HepG2 (cell line): ENCODE data around the gene SLC13A3. TPM values are rescaled to one million over a fixed set of nuclear protein-coding genes. Genes with fewer than 3 reads are reported as not detected.

Experiments used
- CBX1 ChIP-seq: IDR thresholded peaks from one replicate; pipeline ENCODE4 v1.6.1; 2016; ENCODE audit warnings: antibody characterized with exemption, low read depth
- CBX2 ChIP-seq, 2 experiments: fragments of 200-600 bp in 1 of 2; sonication (generic); formaldehyde crosslinking in 1 of 2; IDR thresholded peaks; 2 replicates each; pipeline versions ENCODE4 v1.7.0 to v1.8.1; 2018 to 2022; ENCODE audit warnings: low read depth in 2 of 2, low read length in 1 of 2, mild to moderate bottlenecking in 1 of 2, missing genetic modification reagents in 1 of 2
- NFE2L1 ChIP-seq: sonication (generic); formaldehyde crosslinking; IDR thresholded peaks from 2 replicates; pipeline ENCODE4 v1.4.0; 2020; ENCODE audit warnings: missing genetic modification reagents, mild to moderate bottlenecking, borderline replicate concordance
- RARG ChIP-seq: sonication (generic); formaldehyde crosslinking; IDR thresholded peaks from 2 replicates; pipeline ENCODE4 v1.4.0; 2020; ENCODE audit warnings: low read depth, mild to moderate bottlenecking, missing genetic modification reagents
- TBP ChIP-seq: sonication (generic); formaldehyde crosslinking; IDR thresholded peaks from 2 replicates; pipeline ENCODE4 v1.5.0; 2020; ENCODE audit warnings: missing genetic modification reagents
- ZBTB38 ChIP-seq: sonication (generic); formaldehyde crosslinking; IDR thresholded peaks from 2 replicates; pipeline ENCODE4 v1.5.1; 2020; ENCODE audit warnings: mild to moderate bottlenecking, missing genetic modification reagents
- ZFP82 ChIP-seq: sonication (generic); formaldehyde crosslinking; IDR thresholded peaks from 2 replicates; pipeline ENCODE4 v1.5.1; 2020; ENCODE audit warnings: mild to moderate bottlenecking, missing genetic modification reagents, borderline replicate concordance
- ZFYVE20 ChIP-seq: sonication (generic); formaldehyde crosslinking; IDR thresholded peaks from 2 replicates; pipeline ENCODE4 v1.8.0; 2023; ENCODE audit warnings: low read depth, mild to moderate bottlenecking, moderate library complexity, missing genetic modification reagents, borderline replicate concordance
- ZNF350 ChIP-seq: sonication (generic); formaldehyde crosslinking; IDR thresholded peaks from 2 replicates; pipeline ENCODE4 v1.4.0; 2020; ENCODE audit warnings: mild to moderate bottlenecking, low read depth, missing genetic modification reagents, borderline replicate concordance
- polyA plus RNA-seq, 8 experiments: library from polyadenylated mRNA; depleted of rRNA in 3 of 8; stranded (reverse) in 7 of 8; unstranded in 1 of 8; fragments of >200 nt; fragmentation: Illumina TruSeq in 4 of 8; extraction: Trizol in 4 of 8; gene quantifications; 2 replicates each; pipeline versions ENCODE4 v1.2.1 to v1.2.3, GENCODE V29; 2011 to 2016; ENCODE audit warnings: low read depth in 4 of 8, missing spikeins in 1 of 8, mixed read lengths in 1 of 8; ENCODE audit not compliant: insufficient read depth in 1 of 8
- total RNA-seq, 5 experiments: library from RNA; depleted of rRNA; stranded (reverse); fragments of >200 nt; fragmentation: Illumina TruSeq; extraction: Trizol; gene quantifications; 2 replicates each; pipeline ENCODE4 v1.2.3, GENCODE V29; 2016; ENCODE audit warnings: low read depth in 1 of 5
- TF ChIP-seq, protein P1 (sequence below): sonication (generic); formaldehyde crosslinking; IDR thresholded peaks from 2 replicates; pipeline ENCODE4 v1.4.0; 2020; ENCODE audit warnings: missing genetic modification reagents, borderline replicate concordance
- TF ChIP-seq, protein P2 (sequence below): sonication (generic); formaldehyde crosslinking; IDR thresholded peaks from 2 replicates; pipeline ENCODE4 v1.5.1; 2020; ENCODE audit warnings: mild to moderate bottlenecking, missing genetic modification reagents, moderate library complexity
- TF ChIP-seq, protein P3 (sequence below): IDR thresholded peaks from 2 replicates; pipeline ENCODE4 v1.6.1; 2018; ENCODE audit warnings: missing genetic modification reagents, mild to moderate bottlenecking, missing compliant biosample characterization
- TF ChIP-seq, protein P4 (sequence below): sonication (generic); formaldehyde crosslinking; IDR thresholded peaks from 2 replicates; pipeline ENCODE4 v1.8.1; 2022; ENCODE audit warnings: mild to moderate bottlenecking, missing genetic modification reagents
- TF ChIP-seq, protein P5 (sequence below): IDR thresholded peaks from 2 replicates; pipeline ENCODE4 v1.6.1; 2016; ENCODE audit warnings: low read depth, borderline replicate concordance

SLC13A3 gene
- total and polyA plus RNA-seq, 2 of the 13 experiments (the other 11 are each of a cell fraction or from before 2014, with no cell fraction given), result 66.5 to 76.0 TPM

DNA sequence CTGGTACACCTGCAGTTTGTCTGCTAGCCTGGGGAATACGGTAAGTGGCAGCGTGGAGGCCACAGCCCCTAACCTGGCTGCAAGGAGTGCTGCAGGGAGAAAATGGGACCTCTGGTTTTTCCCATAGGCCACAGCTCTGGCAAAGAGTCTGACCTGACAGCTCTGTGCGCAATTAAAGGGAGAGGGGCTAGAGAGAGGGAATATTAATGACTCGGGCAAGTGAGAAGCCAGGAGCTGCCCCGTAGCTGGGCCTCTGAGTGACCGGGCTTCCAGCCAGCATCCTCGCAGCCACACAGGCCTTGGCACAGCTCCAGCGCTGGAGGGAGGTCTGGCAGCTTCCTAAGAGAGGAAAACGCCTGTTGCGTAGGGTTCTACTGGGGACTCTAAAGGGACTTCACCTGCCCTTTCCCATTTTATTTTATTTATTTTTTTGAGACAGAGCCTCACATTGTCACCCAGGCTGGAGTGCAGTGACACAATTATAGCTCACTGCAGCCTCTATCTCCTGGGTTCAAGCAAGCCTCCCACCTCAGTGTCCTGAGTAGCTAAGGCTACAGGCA lies 82.6 kb downstream of the SLC13A3 start (continued):
- TF ChIP-seq CBX2 (IDR thresholded peaks at IDR 0.05; ENCODE audit: low read depth, low read length) (no peak), CBX2 (CRISPR knock-in tag; IDR thresholded peaks at IDR 0.05; ENCODE audit: low read depth) (no peak), TBP (CRISPR knock-in tag) (no peak), RARG (CRISPR knock-in tag) (no peak), ZFP82 (CRISPR knock-in tag) (no peak), ZBTB38 (CRISPR knock-in tag) (0 out of 2 replicates have a peak, but pooled peaks have one; percentile 44), ZFYVE20 (no peak), CBX1 (peak; percentile 40), ZNF350 (CRISPR knock-in tag) (no peak), NFE2L1 (CRISPR knock-in tag) (no peak)
- TF ChIP-seq, protein P1, sequence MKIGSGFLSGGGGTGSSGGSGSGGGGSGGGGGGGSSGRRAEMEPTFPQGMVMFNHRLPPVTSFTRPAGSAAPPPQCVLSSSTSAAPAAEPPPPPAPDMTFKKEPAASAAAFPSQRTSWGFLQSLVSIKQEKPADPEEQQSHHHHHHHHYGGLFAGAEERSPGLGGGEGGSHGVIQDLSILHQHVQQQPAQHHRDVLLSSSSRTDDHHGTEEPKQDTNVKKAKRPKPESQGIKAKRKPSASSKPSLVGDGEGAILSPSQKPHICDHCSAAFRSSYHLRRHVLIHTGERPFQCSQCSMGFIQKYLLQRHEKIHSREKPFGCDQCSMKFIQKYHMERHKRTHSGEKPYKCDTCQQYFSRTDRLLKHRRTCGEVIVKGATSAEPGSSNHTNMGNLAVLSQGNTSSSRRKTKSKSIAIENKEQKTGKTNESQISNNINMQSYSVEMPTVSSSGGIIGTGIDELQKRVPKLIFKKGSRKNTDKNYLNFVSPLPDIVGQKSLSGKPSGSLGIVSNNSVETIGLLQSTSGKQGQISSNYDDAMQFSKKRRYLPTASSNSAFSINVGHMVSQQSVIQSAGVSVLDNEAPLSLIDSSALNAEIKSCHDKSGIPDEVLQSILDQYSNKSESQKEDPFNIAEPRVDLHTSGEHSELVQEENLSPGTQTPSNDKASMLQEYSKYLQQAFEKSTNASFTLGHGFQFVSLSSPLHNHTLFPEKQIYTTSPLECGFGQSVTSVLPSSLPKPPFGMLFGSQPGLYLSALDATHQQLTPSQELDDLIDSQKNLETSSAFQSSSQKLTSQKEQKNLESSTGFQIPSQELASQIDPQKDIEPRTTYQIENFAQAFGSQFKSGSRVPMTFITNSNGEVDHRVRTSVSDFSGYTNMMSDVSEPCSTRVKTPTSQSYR (CRISPR knock-in tag), result no peak
- TF ChIP-seq, protein P2, sequence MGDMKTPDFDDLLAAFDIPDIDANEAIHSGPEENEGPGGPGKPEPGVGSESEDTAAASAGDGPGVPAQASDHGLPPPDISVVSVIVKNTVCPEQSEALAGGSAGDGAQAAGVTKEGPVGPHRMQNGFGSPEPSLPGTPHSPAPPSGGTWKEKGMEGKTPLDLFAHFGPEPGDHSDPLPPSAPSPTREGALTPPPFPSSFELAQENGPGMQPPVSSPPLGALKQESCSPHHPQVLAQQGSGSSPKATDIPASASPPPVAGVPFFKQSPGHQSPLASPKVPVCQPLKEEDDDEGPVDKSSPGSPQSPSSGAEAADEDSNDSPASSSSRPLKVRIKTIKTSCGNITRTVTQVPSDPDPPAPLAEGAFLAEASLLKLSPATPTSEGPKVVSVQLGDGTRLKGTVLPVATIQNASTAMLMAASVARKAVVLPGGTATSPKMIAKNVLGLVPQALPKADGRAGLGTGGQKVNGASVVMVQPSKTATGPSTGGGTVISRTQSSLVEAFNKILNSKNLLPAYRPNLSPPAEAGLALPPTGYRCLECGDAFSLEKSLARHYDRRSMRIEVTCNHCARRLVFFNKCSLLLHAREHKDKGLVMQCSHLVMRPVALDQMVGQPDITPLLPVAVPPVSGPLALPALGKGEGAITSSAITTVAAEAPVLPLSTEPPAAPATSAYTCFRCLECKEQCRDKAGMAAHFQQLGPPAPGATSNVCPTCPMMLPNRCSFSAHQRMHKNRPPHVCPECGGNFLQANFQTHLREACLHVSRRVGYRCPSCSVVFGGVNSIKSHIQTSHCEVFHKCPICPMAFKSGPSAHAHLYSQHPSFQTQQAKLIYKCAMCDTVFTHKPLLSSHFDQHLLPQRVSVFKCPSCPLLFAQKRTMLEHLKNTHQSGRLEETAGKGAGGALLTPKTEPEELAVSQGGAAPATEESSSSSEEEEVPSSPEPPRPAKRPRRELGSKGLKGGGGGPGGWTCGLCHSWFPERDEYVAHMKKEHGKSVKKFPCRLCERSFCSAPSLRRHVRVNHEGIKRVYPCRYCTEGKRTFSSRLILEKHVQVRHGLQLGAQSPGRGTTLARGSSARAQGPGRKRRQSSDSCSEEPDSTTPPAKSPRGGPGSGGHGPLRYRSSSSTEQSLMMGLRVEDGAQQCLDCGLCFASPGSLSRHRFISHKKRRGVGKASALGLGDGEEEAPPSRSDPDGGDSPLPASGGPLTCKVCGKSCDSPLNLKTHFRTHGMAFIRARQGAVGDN, result peak; percentile 85
- TF ChIP-seq, protein P3, sequence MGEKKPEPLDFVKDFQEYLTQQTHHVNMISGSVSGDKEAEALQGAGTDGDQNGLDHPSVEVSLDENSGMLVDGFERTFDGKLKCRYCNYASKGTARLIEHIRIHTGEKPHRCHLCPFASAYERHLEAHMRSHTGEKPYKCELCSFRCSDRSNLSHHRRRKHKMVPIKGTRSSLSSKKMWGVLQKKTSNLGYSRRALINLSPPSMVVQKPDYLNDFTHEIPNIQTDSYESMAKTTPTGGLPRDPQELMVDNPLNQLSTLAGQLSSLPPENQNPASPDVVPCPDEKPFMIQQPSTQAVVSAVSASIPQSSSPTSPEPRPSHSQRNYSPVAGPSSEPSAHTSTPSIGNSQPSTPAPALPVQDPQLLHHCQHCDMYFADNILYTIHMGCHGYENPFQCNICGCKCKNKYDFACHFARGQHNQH (CRISPR knock-in tag), result peak; percentile 64; the same call in 1 of the 2 replicates
- TF ChIP-seq, protein P4, sequence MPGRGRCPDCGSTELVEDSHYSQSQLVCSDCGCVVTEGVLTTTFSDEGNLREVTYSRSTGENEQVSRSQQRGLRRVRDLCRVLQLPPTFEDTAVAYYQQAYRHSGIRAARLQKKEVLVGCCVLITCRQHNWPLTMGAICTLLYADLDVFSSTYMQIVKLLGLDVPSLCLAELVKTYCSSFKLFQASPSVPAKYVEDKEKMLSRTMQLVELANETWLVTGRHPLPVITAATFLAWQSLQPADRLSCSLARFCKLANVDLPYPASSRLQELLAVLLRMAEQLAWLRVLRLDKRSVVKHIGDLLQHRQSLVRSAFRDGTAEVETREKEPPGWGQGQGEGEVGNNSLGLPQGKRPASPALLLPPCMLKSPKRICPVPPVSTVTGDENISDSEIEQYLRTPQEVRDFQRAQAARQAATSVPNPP (CRISPR knock-in tag), result no peak
- TF ChIP-seq, protein P5, sequence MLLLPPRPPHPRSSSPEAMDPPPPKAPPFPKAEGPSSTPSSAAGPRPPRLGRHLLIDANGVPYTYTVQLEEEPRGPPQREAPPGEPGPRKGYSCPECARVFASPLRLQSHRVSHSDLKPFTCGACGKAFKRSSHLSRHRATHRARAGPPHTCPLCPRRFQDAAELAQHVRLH (CRISPR knock-in tag), result peak; percentile 52; the same call in 1 of the 2 replicates
